Activated CD4-positive, alpha-beta T cell treated with anti-CD3 and anti-CD28 coated beads, Interleukin-2, amount 50 U/mL, for 1 hour (primary cell): ENCODE data around the gene ZFHX2.

ENCODE experiments used
- DNase-seq: peaks from one replicate; pipeline ENCODE4 v3.0.0-alpha.2; 2020

The ZFHX2 gene

DNA sequence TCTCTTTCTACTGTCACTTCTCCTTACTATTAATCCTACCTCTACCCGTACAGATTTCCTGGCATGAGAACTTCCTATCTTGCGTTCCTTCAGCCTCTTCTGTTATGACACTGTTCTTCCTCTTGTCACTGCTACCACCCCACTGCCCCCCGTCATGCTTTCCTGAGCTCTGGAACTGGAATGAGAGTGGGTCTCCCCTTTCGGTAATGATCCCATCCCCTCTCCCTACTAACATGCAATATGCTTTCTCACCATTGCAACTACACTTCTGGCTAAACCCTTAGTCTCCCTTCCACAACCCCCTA lies 20.9 kb upstream of the ZFHX2 start:
- no peak for DNase-seq

- no peak for DNase-seq
Measured at GRCh38 chr14:23571701-23572523, 20.3 kb upstream of the ZFHX2 start.

DNA sequence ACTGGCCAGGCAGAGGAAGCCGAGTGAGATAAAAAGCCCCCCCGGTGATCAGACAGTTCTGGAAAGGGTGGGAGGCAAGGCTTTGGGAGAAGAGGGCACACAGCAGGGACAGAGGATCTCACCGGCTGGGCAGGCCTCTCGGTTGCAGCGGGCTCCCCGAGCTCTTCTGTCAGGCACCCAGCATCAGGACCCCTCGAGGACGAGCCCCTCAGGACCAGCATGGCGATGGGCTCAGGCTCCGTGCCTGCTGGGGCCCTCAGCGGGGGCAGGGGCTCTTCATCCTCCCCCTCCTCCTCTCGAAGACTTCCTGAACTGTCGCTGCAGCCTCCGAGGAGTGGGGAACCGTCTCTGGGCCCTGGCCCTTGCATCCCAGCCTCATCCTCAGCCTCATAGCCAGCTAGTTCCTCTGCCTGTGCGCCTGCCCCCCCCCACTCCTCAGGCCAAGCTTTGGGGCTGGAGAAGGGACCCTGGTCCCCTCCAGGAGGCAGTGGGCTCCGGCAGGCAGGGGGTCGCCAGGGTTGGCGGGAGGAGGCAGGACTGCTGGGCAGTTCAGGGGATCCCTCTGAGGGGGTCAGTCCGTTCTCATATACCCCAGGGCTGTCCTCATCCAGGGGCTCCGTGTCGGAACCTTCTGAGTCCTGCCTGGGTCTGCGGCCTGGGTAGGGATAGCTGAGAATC lies 19.4 kb upstream of the ZFHX2 start:
- DNase-seq = no peak

DNA sequence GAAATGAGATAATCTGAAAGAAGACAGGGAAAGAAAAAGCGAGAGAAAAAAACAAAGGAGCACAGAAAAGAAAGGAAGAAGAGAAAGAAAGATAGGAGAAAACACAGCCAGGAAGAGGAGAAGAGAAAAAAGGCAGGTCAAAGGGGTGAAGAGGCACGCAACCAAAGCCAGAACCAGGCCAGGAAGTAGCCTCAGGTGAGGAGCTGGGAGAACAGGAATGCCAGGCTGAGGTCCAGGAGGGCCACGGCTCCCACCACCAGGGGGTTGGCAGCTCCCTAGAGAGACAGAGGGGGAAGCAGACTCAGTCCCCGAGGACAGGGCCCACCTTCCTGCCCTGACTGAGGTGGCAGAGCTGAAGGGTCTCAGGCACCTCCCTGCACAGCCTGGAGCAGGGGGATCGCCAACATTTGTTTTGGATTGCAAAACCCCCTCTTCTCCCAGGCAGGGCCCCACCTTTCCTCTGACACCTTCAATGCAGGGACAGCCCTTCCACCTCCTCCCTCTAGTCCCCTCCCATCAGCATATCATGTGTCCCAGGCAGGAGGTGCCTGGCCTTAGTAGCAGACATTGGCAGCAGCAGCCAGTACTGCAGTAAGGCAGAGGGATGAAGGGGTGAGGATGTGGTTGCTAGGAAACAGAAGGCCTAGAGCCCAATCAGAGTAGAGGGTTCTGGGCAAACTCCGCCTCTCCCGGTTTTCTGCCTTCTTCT lies 18.0 kb upstream of the ZFHX2 start:
- DNase-seq = no peak

- DNase-seq = peak; percentile 16
Measured at GRCh38 chr14:23568600-23569331, 17.2 kb upstream of the ZFHX2 start.

DNA sequence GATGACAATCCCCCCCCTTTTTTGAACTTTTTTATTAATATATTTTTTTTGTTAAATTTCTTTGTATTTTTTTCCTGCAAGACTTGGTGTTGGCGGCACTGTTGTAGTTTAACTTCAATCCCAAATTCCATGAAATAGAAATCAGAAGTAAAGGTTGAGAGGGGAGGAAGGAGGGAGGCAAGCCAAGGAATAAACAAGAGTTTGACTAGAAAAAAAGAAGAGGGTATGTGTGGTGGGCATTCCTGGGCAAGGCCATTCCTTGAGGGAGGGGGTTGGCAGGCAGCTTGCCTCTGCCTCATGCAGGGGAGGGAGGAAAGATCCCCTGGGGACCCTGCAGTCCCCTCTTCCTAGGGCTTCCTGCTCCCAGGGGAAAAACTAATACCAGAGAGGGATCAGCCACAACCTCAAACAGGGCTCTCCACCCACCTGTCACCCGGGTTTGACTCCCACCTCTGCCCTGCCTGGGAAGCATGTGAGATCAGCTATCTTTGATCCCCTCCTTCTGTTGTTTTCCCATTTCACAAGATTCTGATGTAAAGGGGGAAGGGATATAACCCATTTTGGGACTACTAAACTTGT lies 16.5 kb upstream of the ZFHX2 start:
- no peak for DNase-seq

DNA sequence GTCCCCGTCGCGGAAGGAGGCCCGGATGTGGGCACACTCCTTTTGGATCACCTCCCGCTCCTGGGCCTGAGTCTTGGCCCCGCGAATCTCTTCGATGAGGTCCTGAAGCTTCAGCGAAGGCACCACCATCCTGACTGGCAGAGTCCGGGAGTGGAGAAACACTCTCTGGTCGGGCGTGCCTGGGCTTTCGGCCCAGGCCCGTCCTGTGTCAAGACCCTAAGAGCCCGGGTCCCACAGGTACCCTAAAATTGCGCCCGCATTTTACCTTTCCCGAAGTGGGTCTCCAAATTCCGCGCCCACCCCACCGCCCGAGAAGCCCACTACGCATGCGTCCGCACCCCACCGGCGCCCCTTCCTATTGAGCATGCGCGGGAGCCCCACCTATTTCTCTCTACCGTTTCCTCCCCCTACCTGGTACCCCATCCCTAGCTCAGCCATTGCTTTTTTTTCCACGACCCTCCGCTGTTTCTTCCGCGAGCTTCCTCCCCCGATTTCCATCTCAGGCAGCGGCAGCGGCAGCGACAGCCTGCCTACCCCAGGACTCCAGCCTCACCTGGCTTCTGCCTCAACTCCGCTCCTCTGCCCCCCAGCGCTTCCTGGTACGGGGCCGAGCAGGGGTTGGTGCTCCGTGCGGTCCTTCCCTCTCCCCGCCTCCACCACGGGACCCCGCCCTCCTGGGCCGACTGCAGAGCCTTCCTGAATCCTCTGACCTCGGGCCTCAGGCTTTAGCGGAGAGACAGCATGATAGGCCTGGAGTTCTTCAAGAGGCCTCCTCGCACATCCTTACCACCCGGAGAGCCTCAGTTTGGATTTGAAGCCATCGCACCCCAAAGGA lies 15.8 kb upstream of the ZFHX2 start, which contains the start of gene AP1G2:
AP1G2 (minus strand) TSS at position 606 of the 835 bp plus-strand sequence; CDS start at position 129, 477 bp downstream.
- DNase-seq = peak; percentile 79

DNA sequence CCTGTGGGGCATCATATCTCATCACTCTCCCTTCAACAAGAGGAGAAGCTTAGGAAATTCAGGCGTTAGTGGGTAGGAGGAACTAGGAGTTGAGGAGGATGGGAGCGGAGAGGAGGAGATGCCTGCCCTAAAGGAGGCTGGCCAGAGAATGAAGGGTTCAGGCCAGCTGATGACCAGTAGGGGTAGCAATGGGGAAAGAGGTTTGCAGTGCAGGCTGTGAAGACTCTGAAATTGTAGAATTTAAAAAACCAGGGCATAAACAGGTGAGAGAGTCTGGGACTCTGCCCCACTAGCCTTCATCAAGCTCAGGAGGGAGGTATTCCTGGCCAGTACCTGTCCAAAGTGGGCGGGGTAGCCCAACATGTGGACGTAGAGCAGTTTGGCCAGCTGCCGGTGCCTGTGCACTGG lies 15.2 kb upstream of the ZFHX2 start:
- no peak for DNase-seq

DNA sequence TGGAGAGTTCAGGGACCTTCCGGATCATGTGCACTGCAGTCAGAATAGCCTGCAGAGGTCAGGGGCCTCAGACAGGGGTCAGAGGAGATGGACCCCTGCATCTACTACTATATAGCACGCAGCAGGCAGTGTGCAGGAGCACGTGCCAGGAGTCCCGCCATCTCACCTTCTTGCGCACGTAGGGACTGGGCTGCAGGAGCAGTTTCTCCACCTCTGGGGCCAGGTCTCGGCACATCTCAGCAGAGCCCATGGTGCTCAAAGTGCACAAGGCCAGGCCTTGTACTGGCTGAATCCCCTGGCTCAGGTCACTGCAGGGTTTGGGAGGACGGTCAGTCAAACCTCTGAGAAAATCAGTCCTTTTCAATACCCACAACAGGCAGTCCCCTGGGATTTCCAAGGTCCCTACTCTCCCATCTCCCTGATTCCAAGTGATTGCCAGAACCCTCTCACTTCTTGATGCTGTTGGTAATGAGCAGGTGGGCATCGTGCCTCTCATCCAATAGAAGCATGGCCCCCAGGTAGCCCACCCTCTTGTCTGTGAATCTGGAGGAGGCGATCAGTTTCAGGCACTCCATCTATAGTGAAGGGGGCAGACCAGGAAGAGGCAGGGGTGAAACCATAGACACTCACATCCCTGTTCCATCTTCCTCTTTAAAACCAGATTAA lies 14.7 kb upstream of the ZFHX2 start:
- no peak for DNase-seq

DNA sequence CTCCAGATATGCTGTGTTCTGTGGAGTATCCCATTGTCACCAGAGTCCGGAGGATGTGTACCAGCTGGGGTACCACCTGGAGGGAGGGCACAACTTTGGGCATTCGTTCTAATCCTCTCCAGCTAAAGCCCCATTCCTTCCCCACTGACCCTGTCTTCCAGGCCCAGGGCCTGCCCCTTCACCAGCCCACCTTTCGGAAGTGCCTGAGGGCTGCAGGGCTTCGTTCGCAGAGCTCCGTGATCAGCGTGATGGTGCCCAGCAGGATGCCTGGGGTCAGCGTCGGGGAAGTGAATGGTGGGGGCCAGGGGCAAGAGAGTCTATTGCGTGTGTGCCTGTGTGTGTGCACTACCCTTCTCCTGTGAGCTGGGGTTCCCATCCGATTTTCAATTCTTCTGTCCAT lies 14.1 kb upstream of the ZFHX2 start:
- no peak for DNase-seq

GRCh38 chr14:23564876-23565275 lies 13.3 kb upstream of the ZFHX2 start:
- DNase-seq = no peak

- DNase-seq = no peak
Measured at GRCh38 chr14:23564181-23564812, 12.7 kb upstream of the ZFHX2 start.

GRCh38 chr14:23563473-23564180 lies 12.1 kb upstream of the ZFHX2 start:
- DNase-seq = no peak

DNA sequence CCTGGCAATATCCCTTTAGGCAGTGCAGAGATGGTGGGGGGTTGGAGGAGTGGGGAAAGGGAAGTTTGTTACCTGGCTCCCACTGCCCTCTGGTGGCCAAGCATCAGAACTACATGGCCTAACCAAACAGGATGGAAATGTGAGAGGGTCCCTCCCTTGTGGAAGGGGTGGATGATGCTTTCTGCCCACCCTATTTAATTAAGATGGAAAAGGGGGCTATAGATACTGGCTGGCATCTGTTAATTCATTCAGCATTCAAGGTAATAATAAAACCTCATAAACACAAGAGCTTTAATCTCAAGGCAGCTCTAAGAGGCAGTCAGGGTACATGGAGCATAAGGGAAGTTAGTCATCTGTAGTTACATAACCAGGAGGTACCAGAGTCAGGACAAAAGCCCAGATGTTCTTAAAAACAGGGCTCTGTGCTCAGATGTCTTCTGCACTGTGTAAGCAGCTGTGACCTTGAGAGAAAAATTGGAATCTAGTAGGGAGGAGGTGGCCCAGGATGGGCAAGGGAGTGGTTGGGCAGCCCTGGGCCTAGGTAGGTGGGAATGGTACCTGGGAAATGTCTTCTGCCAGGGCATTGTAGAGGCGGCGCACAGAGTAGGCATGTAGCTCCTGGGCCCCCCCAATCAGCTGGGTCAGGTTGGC lies 11.4 kb upstream of the ZFHX2 start:
- DNase-seq = peak; percentile 60

DNA sequence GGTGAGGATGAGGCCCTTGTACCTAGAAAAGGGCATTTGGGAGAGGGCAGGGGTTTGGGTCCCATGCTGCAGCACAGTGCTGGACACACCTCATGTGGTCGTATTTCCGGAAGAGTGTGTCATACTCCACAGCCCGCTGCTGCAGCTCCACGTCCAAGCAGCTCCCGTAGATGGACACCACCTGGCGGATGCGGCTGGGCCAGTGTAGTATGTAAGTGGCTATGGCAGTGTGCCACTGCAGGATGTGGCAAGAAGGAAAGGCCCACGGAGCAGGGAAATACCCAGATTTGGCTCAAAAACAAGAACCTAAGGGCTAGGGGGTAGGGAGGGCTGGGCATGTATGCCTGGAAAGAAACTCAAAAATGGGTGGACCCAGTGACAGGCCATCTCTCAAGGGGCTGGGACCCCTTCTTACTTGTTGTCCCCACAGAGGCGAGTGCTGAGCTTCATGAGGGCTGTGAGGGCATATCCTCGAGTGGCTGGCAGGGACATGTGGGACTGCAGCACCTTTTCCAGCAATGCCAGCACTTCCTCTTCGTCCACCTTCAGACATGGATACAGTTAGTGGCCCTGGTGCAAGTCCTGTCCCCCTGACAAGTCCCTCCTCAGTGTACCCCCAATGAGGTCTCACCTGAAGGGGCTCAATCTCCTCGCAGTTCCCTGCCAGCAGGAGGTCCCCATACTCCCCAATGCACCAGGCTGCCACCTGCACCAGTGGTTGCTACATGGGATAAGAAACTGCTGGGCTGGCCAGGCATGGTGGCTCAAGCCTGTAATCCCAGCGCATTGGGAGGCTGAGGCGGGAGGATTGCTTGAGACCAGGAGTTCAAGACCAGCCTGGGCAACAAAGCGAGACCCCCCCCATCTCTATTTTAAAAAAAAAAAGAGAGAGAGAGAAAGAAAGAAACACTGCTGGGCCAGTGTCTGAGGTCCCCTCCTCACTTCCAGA lies 10.6 kb upstream of the ZFHX2 start:
- DNase-seq = no peak

- no peak for DNase-seq
Measured at GRCh38 chr14:23561259-23561658, 9.7 kb upstream of the ZFHX2 start.

GRCh38 chr14:23559926-23560520 lies 8.5 kb upstream of the ZFHX2 start:
- DNase-seq = no peak
